Mammary epithelial cell (primary cell): ENCODE results near the gene SLITRK1.

Source experiments
- EZH2 ChIP-seq: IDR thresholded peaks from 2 replicates; pipeline ENCODE4 v1.6.1; 2012; ENCODE audit warnings: low read length, inconsistent platforms, borderline replicate concordance
- TF ChIP-seq, protein P1 (sequence below), 2 donors: IDR thresholded peaks in 1 of 2; conservative IDR thresholded peaks in 1 of 2; 2 replicates each; pipeline ENCODE4 v1.5.1; 2011 to 2012; ENCODE audit warnings: inconsistent platforms in 2 of 2, low read length in 2 of 2, mild to moderate bottlenecking in 2 of 2, control low read depth in 1 of 2, low read depth in 1 of 2; ENCODE audit not compliant: insufficient read depth in 1 of 2; ENCODE audit errors: extremely low read depth in 1 of 2

DNA sequence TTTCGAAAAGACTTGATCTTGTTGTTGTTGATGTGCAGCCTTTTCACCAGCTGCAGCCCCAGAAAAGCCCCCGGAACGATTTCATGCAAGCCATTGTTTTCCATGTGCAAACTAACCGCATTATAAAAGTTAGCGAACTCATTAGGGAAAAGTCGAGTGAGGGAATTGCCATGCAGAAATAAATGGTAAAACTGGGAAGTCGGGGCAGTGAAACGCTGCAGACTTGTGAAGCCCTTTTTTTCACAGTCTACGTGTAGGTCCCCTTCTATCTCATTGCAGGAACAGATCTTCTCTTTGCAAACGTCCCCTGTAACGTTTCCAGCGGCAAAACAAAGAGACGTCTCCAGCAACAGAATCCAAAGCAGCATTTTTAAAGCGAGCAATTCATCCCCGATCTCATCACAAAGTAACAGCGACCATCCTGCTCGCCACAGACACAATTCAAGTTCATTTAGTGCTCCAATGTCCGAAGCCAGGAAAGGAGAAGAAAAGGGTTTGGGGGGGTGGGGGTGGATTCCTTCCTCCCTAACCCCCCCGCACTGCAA, 1.1 kb downstream of the SLITRK1 start:
- TF ChIP-seq, protein P1, sequence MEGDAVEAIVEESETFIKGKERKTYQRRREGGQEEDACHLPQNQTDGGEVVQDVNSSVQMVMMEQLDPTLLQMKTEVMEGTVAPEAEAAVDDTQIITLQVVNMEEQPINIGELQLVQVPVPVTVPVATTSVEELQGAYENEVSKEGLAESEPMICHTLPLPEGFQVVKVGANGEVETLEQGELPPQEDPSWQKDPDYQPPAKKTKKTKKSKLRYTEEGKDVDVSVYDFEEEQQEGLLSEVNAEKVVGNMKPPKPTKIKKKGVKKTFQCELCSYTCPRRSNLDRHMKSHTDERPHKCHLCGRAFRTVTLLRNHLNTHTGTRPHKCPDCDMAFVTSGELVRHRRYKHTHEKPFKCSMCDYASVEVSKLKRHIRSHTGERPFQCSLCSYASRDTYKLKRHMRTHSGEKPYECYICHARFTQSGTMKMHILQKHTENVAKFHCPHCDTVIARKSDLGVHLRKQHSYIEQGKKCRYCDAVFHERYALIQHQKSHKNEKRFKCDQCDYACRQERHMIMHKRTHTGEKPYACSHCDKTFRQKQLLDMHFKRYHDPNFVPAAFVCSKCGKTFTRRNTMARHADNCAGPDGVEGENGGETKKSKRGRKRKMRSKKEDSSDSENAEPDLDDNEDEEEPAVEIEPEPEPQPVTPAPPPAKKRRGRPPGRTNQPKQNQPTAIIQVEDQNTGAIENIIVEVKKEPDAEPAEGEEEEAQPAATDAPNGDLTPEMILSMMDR (conservative IDR thresholded peaks at IDR 0.05 in 1 of 2, IDR thresholded peaks at IDR 0.05 in 1 of 2; ENCODE audit: extremely low read depth in 1 of 2, insufficient read depth in 1 of 2, low read depth in 1 of 2, low read length in 2 of 2), result no peak
- no peak for TF ChIP-seq EZH2
